DMS114 treated with DMSO at 0.1 percent for 48 hours (cell line): ENCODE results near the gene DTNA.
"Not testable (repeated sequence)": the region's sequence is repeated elsewhere in the genome, so short reads cannot be mapped to it uniquely, and the experiment has no call there.

Experiments
- DNase-seq: peaks from one replicate; lab custom pipeline; 2025; ENCODE audit not compliant: unreplicated experiment; lab: John Stamatoyannopoulos, UW

Gene DTNA

GRCh38 chr18:34887881-34888580, 177.9 kb downstream of the DTNA start:
- no peak for DNase-seq

- no peak for DNase-seq
Measured at GRCh38 chr18:34890486-34891085, 180.5 kb downstream of the DTNA start.

DNA sequence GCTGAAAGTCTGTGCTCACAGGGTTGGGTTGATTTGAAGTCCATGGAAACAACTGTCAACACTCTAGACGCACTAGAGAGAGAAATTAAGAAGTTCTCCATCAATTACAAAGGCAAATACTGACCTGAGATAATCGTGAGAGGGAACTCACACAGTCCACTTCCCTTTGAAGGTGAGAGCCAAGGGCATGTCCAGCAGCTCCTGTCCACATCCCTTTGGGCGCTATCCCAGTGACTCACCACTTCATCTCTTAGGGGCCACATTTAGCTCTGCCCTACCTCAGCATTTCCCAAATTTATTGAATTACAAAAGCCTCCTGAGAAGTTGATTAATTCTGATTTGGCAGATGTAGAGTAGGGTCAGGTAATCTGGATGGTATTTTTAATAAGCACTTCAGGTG, 182.3 kb downstream of the DTNA start:
- DNase-seq = no peak

DNA sequence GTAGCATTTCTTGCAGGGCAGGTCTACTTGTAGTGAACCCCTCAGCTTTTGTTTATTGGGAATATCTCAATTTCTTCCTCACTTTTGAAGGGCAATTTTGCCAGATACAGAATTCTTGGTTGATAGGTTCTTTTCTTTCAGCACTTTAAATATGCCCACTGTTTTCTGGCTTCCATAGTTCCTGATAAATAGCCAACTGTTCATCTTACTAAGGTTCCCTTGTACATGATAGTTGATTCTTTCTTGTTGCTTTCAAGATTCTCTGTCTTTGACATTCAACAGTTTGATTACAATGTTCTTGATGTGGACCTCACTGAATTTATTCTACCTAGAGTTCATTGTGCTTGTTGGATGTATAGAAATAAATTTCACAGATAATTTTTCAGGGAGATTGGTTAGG, 183.1 kb downstream of the DTNA start:
- DNase-seq = no peak

DNA sequence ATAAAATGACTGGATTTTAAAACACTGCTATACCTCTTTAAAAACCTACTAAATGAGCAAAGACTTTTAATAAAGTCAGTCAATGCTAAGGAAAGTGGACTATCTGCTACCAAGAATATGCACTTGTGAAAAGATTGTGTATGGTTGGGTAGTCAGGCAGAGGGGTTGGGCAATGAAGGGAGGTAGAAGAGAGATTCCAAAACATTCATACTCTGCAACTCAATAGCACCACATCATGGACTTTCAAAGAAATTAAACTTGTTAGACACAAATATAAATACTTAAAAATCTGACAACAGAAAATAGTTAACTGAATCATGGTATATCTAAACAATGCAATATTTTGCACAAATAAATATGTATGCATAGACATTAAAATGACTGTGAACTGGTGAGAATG, 191.2 kb downstream of the DTNA start:
- no peak for DNase-seq

GRCh38 chr18:34904994-34905393, 194.9 kb downstream of the DTNA start:
- DNase-seq = no peak

DNA sequence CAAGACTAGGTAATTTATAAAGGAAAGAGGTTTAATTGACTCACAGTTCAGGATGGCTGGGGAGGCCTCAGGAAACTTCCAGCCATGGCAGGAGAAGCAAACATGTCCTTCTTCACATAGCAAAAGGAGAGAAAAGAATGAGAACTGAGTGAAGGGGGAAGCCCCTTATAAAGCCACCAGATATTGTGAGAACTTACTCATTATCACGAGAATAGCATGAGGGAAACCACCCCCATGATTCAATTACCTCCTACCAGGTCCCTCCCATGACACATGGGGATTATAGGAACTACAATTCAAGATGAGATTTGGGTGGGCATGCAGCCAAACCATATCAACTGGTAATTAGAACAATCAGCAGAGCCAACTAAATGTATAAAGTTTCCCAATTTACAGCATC, 196.9 kb downstream of the DTNA start:
- DNase-seq = not testable (repeated sequence)

GRCh38 chr18:34909637-34910364, 199.7 kb downstream of the DTNA start:
- no peak for DNase-seq

DNA sequence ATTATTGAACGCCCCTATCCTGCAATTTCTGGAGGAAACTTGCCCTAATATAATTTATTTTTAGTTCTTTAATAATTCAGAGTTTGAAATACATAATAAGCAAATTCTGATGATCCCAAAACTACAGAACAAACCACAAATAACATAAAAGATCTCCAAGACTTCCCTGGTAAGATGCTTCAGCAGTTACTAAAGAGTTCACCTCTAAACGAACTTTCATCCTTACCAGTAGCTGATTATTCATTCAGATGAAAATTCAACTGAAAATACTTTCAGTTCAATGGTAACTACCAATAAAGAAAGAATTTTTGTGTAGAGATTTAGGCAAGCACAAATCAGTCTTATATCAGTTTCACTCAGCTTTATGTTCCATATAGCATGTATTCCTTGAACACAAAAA, 201.0 kb downstream of the DTNA start:
- no peak for DNase-seq

GRCh38 chr18:34911661-34912384, 201.7 kb downstream of the DTNA start:
- DNase-seq = no peak

GRCh38 chr18:34913837-34914661, 204.0 kb downstream of the DTNA start:
- no peak for DNase-seq

- no peak for DNase-seq
Measured at GRCh38 chr18:34915046-34915445, 204.9 kb downstream of the DTNA start.

GRCh38 chr18:34916539-34916938, 206.4 kb downstream of the DTNA start:
- DNase-seq = not testable (repeated sequence)

- no peak for DNase-seq
Measured at GRCh38 chr18:34918856-34919255, 208.8 kb downstream of the DTNA start.

- DNase-seq = no peak
Measured at GRCh38 chr18:34921226-34921625, 211.1 kb downstream of the DTNA start.

DNA sequence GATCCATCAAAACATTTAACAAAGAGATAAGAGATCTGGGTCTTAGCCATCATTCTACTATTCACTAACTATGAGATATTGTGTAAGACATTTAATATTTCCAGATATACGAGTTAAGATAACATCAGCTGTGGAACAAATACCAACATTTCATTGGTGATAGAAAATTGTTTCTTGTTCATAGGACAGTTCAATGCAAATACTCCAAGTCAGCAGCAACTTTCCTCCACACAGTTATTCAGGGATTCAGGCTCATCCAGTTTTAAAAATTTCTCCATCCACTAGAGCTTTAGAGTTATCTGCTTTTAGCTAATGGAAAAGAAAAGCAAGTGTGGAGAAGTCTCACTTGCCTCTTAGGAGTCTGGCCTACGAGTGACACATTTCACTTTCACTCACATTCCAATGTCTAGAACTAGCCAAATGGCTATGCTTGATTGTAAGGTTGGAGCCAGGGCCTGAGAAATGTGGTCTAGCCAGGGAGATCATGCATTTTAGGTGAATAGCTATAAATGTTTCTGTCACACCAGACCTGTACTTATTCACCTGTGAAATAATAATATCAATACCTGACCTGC, 211.8 kb downstream of the DTNA start:
- no peak for DNase-seq

- not testable (repeated sequence) for DNase-seq
Measured at GRCh38 chr18:34922594-34922993, 212.5 kb downstream of the DTNA start.

DNA sequence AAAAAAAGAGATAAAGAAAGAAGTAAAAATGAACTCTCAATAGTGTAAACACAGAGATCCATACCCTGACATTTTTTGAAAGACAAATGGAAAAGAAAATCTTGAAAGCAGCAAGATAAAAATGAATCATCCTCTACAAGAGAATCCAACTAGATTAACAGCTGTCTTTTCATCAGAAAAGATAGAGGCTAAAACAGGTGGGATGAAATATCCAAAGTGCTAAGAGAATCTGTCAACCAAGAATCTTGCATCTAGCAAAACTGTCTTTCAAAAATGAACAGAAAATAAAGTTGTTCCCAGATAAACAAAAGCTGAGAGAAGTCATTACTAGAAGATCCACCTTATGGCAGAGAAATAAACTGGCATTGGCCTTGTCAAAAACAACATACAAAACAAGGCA, 213.8 kb downstream of the DTNA start:
- no peak for DNase-seq

- DNase-seq = no peak
Measured at GRCh38 chr18:34926683-34927082, 216.6 kb downstream of the DTNA start.

GRCh38 chr18:34928088-34928753, 218.1 kb downstream of the DTNA start:
- no peak for DNase-seq
